K562 (cell line): ENCODE measurements around the gene OSBP2. TPM values are rescaled to one million over a fixed set of nuclear protein-coding genes. Genes with fewer than 3 reads are reported as not detected.

Source experiments
- CLOCK ChIP-seq: fragments of 250-450 bp; sonication (Bioruptor Pico); IDR thresholded peaks from 2 replicates; pipeline ENCODE4 v1.4.0; 2020; ENCODE audit warnings: mild to moderate bottlenecking, moderate library complexity, borderline replicate concordance
- ETS2 ChIP-seq: IDR thresholded peaks from 2 replicates; pipeline ENCODE4 v1.6.1; 2016; ENCODE audit warnings: borderline replicate concordance, missing genetic modification characterization, mild to moderate bottlenecking, moderate library complexity, missing compliant biosample characterization; ENCODE audit not compliant: poor library complexity, severe bottlenecking
- HNRNPUL1 ChIP-seq: fragments of 200-400 bp; formaldehyde crosslinking; IDR thresholded peaks from 2 replicates; pipeline ENCODE4 v1.6.1; 2017; ENCODE audit warnings: low read length
- KDM2B ChIP-seq: fragments of 250-450 bp; sonication (Bioruptor Pico); IDR thresholded peaks from 2 replicates; pipeline ENCODE4 v1.8.0; 2021; ENCODE audit warnings: mild to moderate bottlenecking, moderate library complexity
- MGA ChIP-seq: fragments of 450-650 bp; IDR thresholded peaks from 2 replicates; pipeline ENCODE4 v1.6.1; 2016; ENCODE audit warnings: mild to moderate bottlenecking, moderate library complexity
- NCOA2 ChIP-seq, 2 experiments: fragments of 450-650 bp; IDR thresholded peaks; 2 replicates each; pipeline ENCODE4 v1.6.1; 2018; ENCODE audit warnings: mild to moderate bottlenecking in 2 of 2, moderate library complexity in 1 of 2; ENCODE audit not compliant: partially characterized antibody in 2 of 2
- STAT6 ChIP-seq: sonication (generic); formaldehyde crosslinking; IDR thresholded peaks from 2 replicates; pipeline ENCODE4 v1.8.1; 2023; ENCODE audit warnings: mild to moderate bottlenecking, missing genetic modification reagents
- ZNF717 ChIP-seq: fragments of 250-450 bp; sonication (Bioruptor Pico); IDR thresholded peaks from 2 replicates; pipeline ENCODE4 v1.5.0; 2021
- polyA plus RNA-seq, 8 experiments: library from polyadenylated mRNA; depleted of rRNA in 4 of 8; stranded (reverse) in 5 of 8; unstranded in 3 of 8; fragments of >200 nt; fragmentation: Nextera tagmentation in 2 of 8; fragmentation: Illumina TruSeq in 1 of 8; extraction: Ambion mirVana in 2 of 8; extraction: Trizol in 1 of 8; gene quantifications; 2 replicates each; pipeline versions ENCODE4 v1.2.1 to v1.2.3, GENCODE V29; 2011 to 2014; ENCODE audit warnings: inconsistent platforms in 1 of 8, missing spikeins in 1 of 8
- total RNA-seq, 7 experiments: library from RNA; depleted of rRNA in 6 of 7; stranded (reverse); fragments of >200 nt in 6 of 7; fragmentation: Illumina TruSeq in 2 of 7; extraction: Trizol in 2 of 7; gene quantifications; 2 replicates each; pipeline versions ENCODE4 v1.2.1 to v1.2.3, GENCODE V29; 2011 to 2021; ENCODE audit warnings: low replicate concordance in 1 of 7

Gene OSBP2
- total and polyA plus RNA-seq, 9 of the 15 experiments (the other 6 are each of a cell fraction or from before 2014, with no cell fraction given): 0.52 to 29.5 (median 21.6) TPM

GRCh38 chr22:30949934-30950660 lies 255.4 kb downstream of the OSBP2 start (continued):
- TF ChIP-seq MGA (no peak), CLOCK (CRISPR knock-in tag) (no peak), NCOA2 (IDR thresholded peaks at IDR 0.05; ENCODE audit: partially characterized antibody in 2 of 2) (no peak), KDM2B (CRISPR knock-in tag) (no peak), HNRNPUL1 (no peak), STAT6 (no peak), ETS2 (no peak), ZNF717 (CRISPR knock-in tag) (no peak)
